Ishikawa (cell line): ENCODE results near the gene TECTB.

Source experiments
- CEBPB ChIP-seq: IDR thresholded peaks from 2 replicates; pipeline ENCODE4 v1.6.1; 2012
- CREB1 ChIP-seq: IDR thresholded peaks from 2 replicates; pipeline ENCODE4 v1.6.1; 2012; ENCODE audit warnings: low read depth
- EGR1 ChIP-seq: IDR thresholded peaks from 2 replicates; pipeline ENCODE4 v1.6.1; 2012
- EP300 ChIP-seq: IDR thresholded peaks from 2 replicates; pipeline ENCODE4 v1.6.1; 2012; ENCODE audit warnings: borderline replicate concordance
- FOXM1 ChIP-seq: IDR thresholded peaks from 2 replicates; pipeline ENCODE4 v1.6.1; 2012; ENCODE audit warnings: low read depth, borderline replicate concordance
- MAX ChIP-seq: IDR thresholded peaks from 2 replicates; pipeline ENCODE4 v1.6.1; 2012
- NFIC ChIP-seq: IDR thresholded peaks from 2 replicates; pipeline ENCODE4 v1.6.1; 2012
- RAD21 ChIP-seq: IDR thresholded peaks from 2 replicates; pipeline ENCODE4 v1.6.1; 2012; ENCODE audit warnings: low read depth
- REST ChIP-seq: IDR thresholded peaks from 2 replicates; pipeline ENCODE4 v1.6.1; 2012; ENCODE audit warnings: low read depth, mild to moderate bottlenecking
- TAF1 ChIP-seq: IDR thresholded peaks from 2 replicates; pipeline ENCODE4 v1.6.1; 2012; ENCODE audit warnings: low read depth, mild to moderate bottlenecking
- TCF12 ChIP-seq: IDR thresholded peaks from 2 replicates; pipeline ENCODE4 v1.6.1; 2012; ENCODE audit warnings: low read depth
- TEAD4 ChIP-seq: IDR thresholded peaks from 2 replicates; pipeline ENCODE4 v1.6.1; 2012
- USF1 ChIP-seq: IDR thresholded peaks from 2 replicates; pipeline ENCODE4 v1.6.1; 2012
- YY1 ChIP-seq: IDR thresholded peaks from 2 replicates; pipeline ENCODE4 v1.6.1; 2012; ENCODE audit warnings: low read depth
- ZBTB7A ChIP-seq: IDR thresholded peaks from 2 replicates; pipeline ENCODE4 v1.6.1; 2012; ENCODE audit warnings: low read depth

The TECTB gene

GRCh38 chr10:112289373-112290053 is 6.3 kb downstream of the TECTB start:
- no peak for TF ChIP-seq ZBTB7A
- no peak for TF ChIP-seq USF1
- no peak for TF ChIP-seq MAX
- TF ChIP-seq TAF1, result no peak

GRCh38 chr10:112290054-112290373 is 6.8 kb downstream of the TECTB start:
- TF ChIP-seq EGR1 (no peak), TEAD4 (no peak)

GRCh38 chr10:112294169-112294568 is 11.0 kb downstream of the TECTB start:
- TF ChIP-seq MAX (no peak), TEAD4 (no peak), REST (no peak), EGR1 (no peak), FOXM1 (no peak), NFIC (no peak), ZBTB7A (no peak), YY1 (no peak), EP300 (no peak), TAF1 (no peak), TCF12 (no peak), CEBPB (no peak), RAD21 (no peak), USF1 (no peak), CREB1 (no peak)

GRCh38 chr10:112295853-112296830 is 12.9 kb downstream of the TECTB start:
- no peak for TF ChIP-seq USF1
- TF ChIP-seq CEBPB, result no peak
- TF ChIP-seq ZBTB7A, result no peak
- no peak for TF ChIP-seq REST
- TF ChIP-seq MAX, result no peak
- no peak for TF ChIP-seq YY1

GRCh38 chr10:112296908-112297331 is 13.7 kb downstream of the TECTB start:
- no peak for TF ChIP-seq CEBPB
- TF ChIP-seq RAD21, result no peak
- no peak for TF ChIP-seq FOXM1
- TF ChIP-seq YY1, result no peak
- no peak for TF ChIP-seq REST
- TF ChIP-seq NFIC, result no peak
- no peak for TF ChIP-seq TEAD4
- TF ChIP-seq MAX, result no peak
